ENCODE data around the gene OR52L1. TPM values are rescaled to one million over a fixed set of nuclear protein-coding genes. Genes with fewer than 3 reads are reported as not detected.

The OR52L1 gene
- not detected in 2 replicates for total RNA-seq (2013; cell fraction: nucleolus; rRNA removed)
- total RNA-seq (2014; rRNA removed), result not detected in 2 replicates
- total RNA-seq (2014; rRNA removed; fragmentation: Illumina TruSeq; extraction: Trizol), result not detected in 2 replicates
- total RNA-seq (2021), result not detected in 2 replicates
- polyA plus RNA-seq (2011; ENCODE audit: low read depth), result not detected
- not detected in 2 replicates for polyA plus RNA-seq (2011; rRNA removed)
- not detected in 2 replicates for polyA plus RNA-seq (2011; cell fraction: cytosol; rRNA removed)
- polyA plus RNA-seq (2011; cell fraction: nucleus; rRNA removed), result not detected in 2 replicates
- polyA plus RNA-seq (2012), result not detected in 2 replicates
- not detected in 2 replicates for polyA plus RNA-seq (2014; fragmentation: Illumina TruSeq; extraction: Trizol)
- not detected for polyA plus RNA-seq (2014; fragmentation: Nextera tagmentation; extraction: Ambion mirVana)
- not detected in 2 replicates for polyA plus RNA-seq (2014; rRNA removed)
- not detected for polyA plus RNA-seq (2016; fragmentation: Nextera tagmentation; extraction: Ambion mirVana)
- polyA minus RNA-seq (2011; rRNA and poly(A)+ RNA removed), result not detected in 2 replicates
- not detected in 2 replicates for polyA minus RNA-seq (2011; cell fraction: cytosol; rRNA and poly(A)+ RNA removed)
- not detected in 2 replicates for polyA minus RNA-seq (2011; cell fraction: nucleus; rRNA and poly(A)+ RNA removed)
- Bru-seq, nascent RNA, result not detected
- BruChase-seq, experiment 1, labeled RNA remaining after a 6-hour chase, result not detected
- not detected for BruChase-seq, experiment 2, labeled RNA remaining after a 2-hour chase
- long read RNA-seq, experiment 1, result 0 reads
- long read RNA-seq, experiment 2, result 0 reads

DNA sequence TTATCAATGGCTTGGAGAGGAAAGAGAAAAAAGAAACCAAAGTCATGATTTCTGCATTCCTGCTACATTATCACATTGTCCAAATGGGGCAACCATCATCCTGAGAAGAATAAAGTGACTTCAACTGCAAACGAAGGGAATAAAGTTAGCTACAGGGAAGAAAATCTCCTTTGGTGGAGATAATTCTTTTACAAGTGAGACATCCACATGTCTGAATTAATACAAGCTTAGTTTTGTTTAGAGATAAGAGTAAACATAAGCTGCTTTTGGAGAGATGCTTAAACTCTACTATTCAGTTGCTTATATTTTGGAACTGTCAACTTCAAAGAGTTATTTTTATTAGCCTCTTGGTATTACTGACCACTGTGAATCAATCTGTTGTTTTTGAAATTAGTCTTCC, at the start of gene OR52L1:
TSS of gene OR52L1 (minus strand) at position 101 of the 400 bp plus-strand sequence. CDS start at position 46, 55 bp downstream.
- DNase-seq (ENCODE audit: low read depth, low spot score) (no peak), FAIRE-seq (no peak), ATAC-seq (no peak)
- intact Hi-C loops (cut with micrococcal nuclease; ENCODE audit: unreplicated experiment), result no loop called here
- no peak for TF ChIP-seq EP300 (IDR thresholded peaks at IDR 0.05; ENCODE audit: borderline replicate concordance in 1 of 2, control insufficient read depth in 1 of 2, low read depth in 2 of 2, low read length in 2 of 2)
- TF ChIP-seq SP1 (IDR thresholded peaks at IDR 0.05; ENCODE audit: low read depth, low read length), result no peak
- no peak for TF ChIP-seq SRF (IDR thresholded peaks at IDR 0.05; ENCODE audit: low read depth in 2 of 2, low read length in 2 of 2)
- TF ChIP-seq NFYB (IDR thresholded peaks at IDR 0.05; ENCODE audit: insufficient read depth, low read depth, low read length), result no peak
- no peak for TF ChIP-seq SREBF1 (IDR thresholded peaks at IDR 0.05; ENCODE audit: low read length)
- TF ChIP-seq EZH2 (IDR thresholded peaks at IDR 0.05; ENCODE audit: borderline replicate concordance, control insufficient read depth, low read depth, low read length), result no peak
- TF ChIP-seq POLR2A (IDR thresholded peaks at IDR 0.05; ENCODE audit: low read depth, low read length), result no peak
- no peak for TF ChIP-seq BMI1 (IDR thresholded peaks at IDR 0.05; ENCODE audit: borderline replicate concordance)
- TF ChIP-seq, protein P1, sequence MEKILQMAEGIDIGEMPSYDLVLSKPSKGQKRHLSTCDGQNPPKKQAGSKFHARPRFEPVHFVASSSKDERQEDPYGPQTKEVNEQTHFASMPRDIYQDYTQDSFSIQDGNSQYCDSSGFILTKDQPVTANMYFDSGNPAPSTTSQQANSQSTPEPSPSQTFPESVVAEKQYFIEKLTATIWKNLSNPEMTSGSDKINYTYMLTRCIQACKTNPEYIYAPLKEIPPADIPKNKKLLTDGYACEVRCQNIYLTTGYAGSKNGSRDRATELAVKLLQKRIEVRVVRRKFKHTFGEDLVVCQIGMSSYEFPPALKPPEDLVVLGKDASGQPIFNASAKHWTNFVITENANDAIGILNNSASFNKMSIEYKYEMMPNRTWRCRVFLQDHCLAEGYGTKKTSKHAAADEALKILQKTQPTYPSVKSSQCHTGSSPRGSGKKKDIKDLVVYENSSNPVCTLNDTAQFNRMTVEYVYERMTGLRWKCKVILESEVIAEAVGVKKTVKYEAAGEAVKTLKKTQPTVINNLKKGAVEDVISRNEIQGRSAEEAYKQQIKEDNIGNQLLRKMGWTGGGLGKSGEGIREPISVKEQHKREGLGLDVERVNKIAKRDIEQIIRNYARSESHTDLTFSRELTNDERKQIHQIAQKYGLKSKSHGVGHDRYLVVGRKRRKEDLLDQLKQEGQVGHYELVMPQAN (conservative IDR thresholded peaks at IDR 0.05), result no peak
- TF ChIP-seq, protein P2, sequence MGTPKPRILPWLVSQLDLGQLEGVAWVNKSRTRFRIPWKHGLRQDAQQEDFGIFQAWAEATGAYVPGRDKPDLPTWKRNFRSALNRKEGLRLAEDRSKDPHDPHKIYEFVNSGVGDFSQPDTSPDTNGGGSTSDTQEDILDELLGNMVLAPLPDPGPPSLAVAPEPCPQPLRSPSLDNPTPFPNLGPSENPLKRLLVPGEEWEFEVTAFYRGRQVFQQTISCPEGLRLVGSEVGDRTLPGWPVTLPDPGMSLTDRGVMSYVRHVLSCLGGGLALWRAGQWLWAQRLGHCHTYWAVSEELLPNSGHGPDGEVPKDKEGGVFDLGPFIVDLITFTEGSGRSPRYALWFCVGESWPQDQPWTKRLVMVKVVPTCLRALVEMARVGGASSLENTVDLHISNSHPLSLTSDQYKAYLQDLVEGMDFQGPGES (IDR thresholded peaks at IDR 0.05), result no peak
- no peak for TF ChIP-seq MEF2B (IDR thresholded peaks at IDR 0.05; ENCODE audit: partially characterized antibody, poor library complexity, severe bottlenecking)
- no peak for TF ChIP-seq SREBF2 (IDR thresholded peaks at IDR 0.05; ENCODE audit: low read length)
- TF ChIP-seq POLR2AphosphoS5 (IDR thresholded peaks at IDR 0.05; ENCODE audit: low read length), result no peak
- TF ChIP-seq ZZZ3 (IDR thresholded peaks at IDR 0.05; ENCODE audit: control insufficient read depth, insufficient read length, low read depth), result no peak
- no peak for TF ChIP-seq TARDBP (IDR thresholded peaks at IDR 0.05; ENCODE audit: borderline replicate concordance)
- no peak for TF ChIP-seq ZNF384 (IDR thresholded peaks at IDR 0.05; ENCODE audit: borderline replicate concordance, low read depth, low read length)
- in situ Hi-C loops (cut with MboI), result no loop called here
- Histone ChIP-seq H3K4me2 (ENCODE audit: control insufficient read depth, insufficient read depth) (no peak within 1 kb of the TSS), H3K27me3 (replicated peaks in 1 of 2; ENCODE audit: control insufficient read depth in 2 of 2, insufficient read depth in 2 of 2, low read length in 1 of 2) (no peaks in the 10 kb centered on the region), H3K4me1 (ENCODE audit: control insufficient read depth, insufficient read depth, low read length) (no peaks in the 10 kb centered on the region), H3K36me3 (ENCODE audit: control insufficient read depth in 2 of 2, insufficient read depth in 2 of 2, low read length in 1 of 2) (no peaks in the 10 kb centered on the region), H4K20me1 (ENCODE audit: control insufficient read depth, insufficient read depth) (no peaks in the 10 kb centered on the region), H3K9me3 (replicated peaks; ENCODE audit: control insufficient read depth, insufficient read depth, low read length) (no peaks in the 10 kb centered on the region), H3K9ac (ENCODE audit: control insufficient read depth, insufficient read depth, low read length) (no peak within 1 kb of the TSS), H3K27ac (ENCODE audit: control insufficient read depth, insufficient read depth) (no peak within 1 kb of the TSS), H3K79me2 (ENCODE audit: control insufficient read depth, insufficient read depth, low read length) (no peaks in the 10 kb centered on the region), H3K4me3 (no peak within 1 kb of the TSS), H2AFZ (ENCODE audit: control insufficient read depth, low read depth, low read length) (no peak within 1 kb of the TSS)
- POLR2A ChIA-PET, result no interaction called here
- RAD21 ChIA-PET (ENCODE audit: unreplicated experiment), result no interaction called here
- WGBS (ENCODE audit: insufficient coverage, insufficient replicate concordance, low lambda C conversion rate, missing lambda C conversion rate), result 0% methylated on average over 1 of the region's 1 CpG
- CTCF ChIA-PET, result no interaction called here
- BruUV-seq (replicated peaks), result no TSS peak
- SMC1A ChIA-PET (ENCODE audit: uncharacterized antibody, unreplicated experiment), result no interaction called here
